K562 (cell line): ENCODE results near the gene OTULIN. TPM values are rescaled to one million over a fixed set of nuclear protein-coding genes. Genes with fewer than 3 reads are reported as not detected.
A peak's percentile ranks its signal among the peaks of the same experiment; 100 is the strongest.

Experiments
- BDP1 ChIP-seq: IDR thresholded peaks from 3 replicates; pipeline ENCODE4 v1.6.1; 2011; ENCODE audit not compliant: insufficient read length, insufficient read depth
- CBFA2T3 ChIP-seq: fragments of 450-650 bp; IDR thresholded peaks from 2 replicates; pipeline ENCODE4 v1.6.1; 2017
- ESRRB ChIP-seq: fragments of 250-450 bp; sonication (Bioruptor Pico); IDR thresholded peaks from 2 replicates; pipeline ENCODE4 v1.5.0; 2020; ENCODE audit warnings: mild to moderate bottlenecking, moderate library complexity, borderline replicate concordance
- GTF2A2 ChIP-seq: IDR thresholded peaks from 2 replicates; pipeline ENCODE4 v1.6.1; 2016; ENCODE audit warnings: mild to moderate bottlenecking, missing genetic modification characterization, missing compliant biosample characterization
- HDAC6 ChIP-seq: IDR thresholded peaks from 2 replicates; pipeline ENCODE4 v1.6.1; 2012; ENCODE audit warnings: low read depth, mild to moderate bottlenecking, control low read depth, inconsistent platforms, low read length, moderate library complexity
- HNRNPL ChIP-seq: fragments of 200-400 bp; formaldehyde crosslinking; IDR thresholded peaks from 2 replicates; pipeline ENCODE4 v1.6.1; 2017; ENCODE audit warnings: low read depth, mild to moderate bottlenecking, low read length
- NFRKB ChIP-seq: fragments of 450-650 bp; IDR thresholded peaks from 2 replicates; pipeline ENCODE4 v1.6.1; 2016; ENCODE audit warnings: low read depth
- PTRF ChIP-seq: fragments of 450-650 bp; IDR thresholded peaks from 2 replicates; pipeline ENCODE4 v1.6.1; 2016; ENCODE audit warnings: mild to moderate bottlenecking, missing genetic modification characterization, missing compliant biosample characterization
- RBFOX2 ChIP-seq: fragments of 200-400 bp; formaldehyde crosslinking; IDR thresholded peaks from 2 replicates; pipeline ENCODE4 v1.6.1; 2017; ENCODE audit warnings: low read depth, mild to moderate bottlenecking, low read length, moderate library complexity
- SRSF1 ChIP-seq: fragments of 200-400 bp; formaldehyde crosslinking; IDR thresholded peaks from 2 replicates; pipeline ENCODE4 v1.6.1; 2017; ENCODE audit warnings: mild to moderate bottlenecking, low read depth, low read length, moderate library complexity
- STAG1 ChIP-seq: sonication (generic); formaldehyde crosslinking; IDR thresholded peaks from 2 replicates; pipeline ENCODE4 v1.5.0; 2020; ENCODE audit warnings: missing genetic modification reagents, borderline replicate concordance
- TCF7 ChIP-seq: sonication (generic); IDR thresholded peaks from 2 replicates; pipeline ENCODE4 v1.6.1; 2016; ENCODE audit warnings: antibody characterized with exemption, borderline replicate concordance
- TRIM24 ChIP-seq, 2 experiments: fragments of 450-650 bp; IDR thresholded peaks; 2 replicates each; pipeline ENCODE4 v1.6.1; 2016
- TRIM28 ChIP-seq: fragments of 450-650 bp; IDR thresholded peaks from 2 replicates; pipeline ENCODE4 v1.6.1; 2017
- ZNF133 ChIP-seq: fragments of 250-450 bp; sonication (Bioruptor Pico); IDR thresholded peaks from 2 replicates; pipeline ENCODE4 v1.4.0; 2020; ENCODE audit warnings: mild to moderate bottlenecking
- ZNF263 ChIP-seq: sonication (generic); formaldehyde crosslinking; IDR thresholded peaks from 2 replicates; pipeline ENCODE4 v1.8.0; 2022; ENCODE audit warnings: mild to moderate bottlenecking, missing genetic modification reagents, borderline replicate concordance
- ZNF551 ChIP-seq: fragments of 250-450 bp; sonication (Bioruptor Pico); IDR thresholded peaks from 2 replicates; pipeline ENCODE4 v1.5.0; 2021; ENCODE audit warnings: mild to moderate bottlenecking, moderate library complexity
- polyA plus RNA-seq, 8 experiments: library from polyadenylated mRNA; depleted of rRNA in 4 of 8; stranded (reverse) in 5 of 8; unstranded in 3 of 8; fragments of >200 nt; fragmentation: Nextera tagmentation in 2 of 8; fragmentation: Illumina TruSeq in 1 of 8; extraction: Ambion mirVana in 2 of 8; extraction: Trizol in 1 of 8; gene quantifications; 2 replicates each; pipeline versions ENCODE4 v1.2.1 to v1.2.3, GENCODE V29; 2011 to 2014; ENCODE audit warnings: inconsistent platforms in 1 of 8, missing spikeins in 1 of 8
- total RNA-seq, 7 experiments: library from RNA; depleted of rRNA in 6 of 7; stranded (reverse); fragments of >200 nt in 6 of 7; fragmentation: Illumina TruSeq in 2 of 7; extraction: Trizol in 2 of 7; gene quantifications; 2 replicates each; pipeline versions ENCODE4 v1.2.1 to v1.2.3, GENCODE V29; 2011 to 2021; ENCODE audit warnings: low replicate concordance in 1 of 7
- TF ChIP-seq, protein P1 (sequence below): fragments of 250-450 bp; sonication (Bioruptor Pico); IDR thresholded peaks from 2 replicates; pipeline ENCODE4 v1.8.0; 2022; ENCODE audit warnings: moderate library complexity, mild to moderate bottlenecking, inconsistent platforms
- TF ChIP-seq, protein P2 (sequence below): sonication (generic); formaldehyde crosslinking; IDR thresholded peaks from 2 replicates; pipeline ENCODE4 v1.8.0; 2022; ENCODE audit warnings: mild to moderate bottlenecking, missing genetic modification reagents
- TF ChIP-seq, protein P3 (sequence below): sonication (generic); formaldehyde crosslinking; IDR thresholded peaks from 2 replicates; pipeline ENCODE4 v1.8.0; 2022; ENCODE audit warnings: mild to moderate bottlenecking, low read depth, missing genetic modification reagents

Gene OTULIN
- total and polyA plus RNA-seq, 9 of the 15 experiments (the other 6 are each of a cell fraction or from before 2014, with no cell fraction given): 3.3 to 33.6 (median 20.1) TPM

DNA sequence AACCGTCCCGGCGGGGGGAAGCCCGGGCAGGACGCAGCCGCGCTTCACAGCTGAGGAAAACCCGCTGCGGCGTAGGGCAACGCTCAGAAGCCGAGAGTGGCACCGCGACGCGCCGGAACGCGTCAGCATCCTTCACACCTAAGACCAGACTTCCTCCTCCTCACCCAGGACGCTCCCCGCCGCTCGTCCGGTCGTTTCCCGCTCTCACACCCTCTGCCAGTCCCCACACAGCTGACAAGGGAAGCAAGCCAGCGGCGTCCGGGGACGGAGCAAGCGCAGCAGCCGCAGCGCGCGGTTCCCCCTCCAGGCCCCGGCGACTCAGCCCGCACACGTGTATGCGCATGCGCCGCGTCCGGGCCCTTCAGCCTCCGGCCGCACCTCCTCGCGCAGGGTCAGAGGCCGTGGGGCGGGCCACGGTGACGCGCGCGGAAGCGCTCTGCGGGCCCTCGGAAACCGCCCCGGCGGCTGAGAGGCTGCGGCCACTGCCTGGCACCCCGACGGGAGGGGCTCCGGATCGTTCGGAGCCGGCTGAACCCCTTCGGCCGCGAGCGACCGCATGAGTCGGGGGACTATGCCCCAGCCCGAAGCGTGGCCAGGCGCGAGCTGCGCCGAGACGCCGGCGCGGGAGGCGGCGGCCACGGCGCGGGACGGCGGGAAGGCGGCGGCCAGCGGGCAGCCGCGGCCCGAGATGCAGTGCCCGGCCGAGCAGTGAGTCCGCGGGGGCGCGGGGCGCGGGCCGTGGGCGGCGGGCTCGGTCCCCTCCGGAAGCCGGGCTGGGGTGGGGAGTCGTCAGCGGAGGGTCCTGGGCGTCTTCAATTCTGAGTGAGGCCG, at the start of gene OTULIN (continued):
- TF ChIP-seq ZNF263 (CRISPR knock-in tag) (peak; percentile 53; the same call in 1 of the 2 replicates), ESRRB (CRISPR knock-in tag) (no peak), RBFOX2 (peak; percentile 94), PTRF (tag) (no peak), ZNF551 (CRISPR knock-in tag) (no peak), TRIM28 (0 out of 2 replicates have a peak, but pooled peaks have one; percentile 12), TRIM24 (IDR thresholded peaks at IDR 0.05) (peak in 1 of 2 experiments; percentile 32; a peak in 1 of 4 replicates), BDP1 (no peak), HDAC6 (no peak), GTF2A2 (no peak), HNRNPL (peak; percentile 53; the same call in 1 of the 2 replicates), SRSF1 (no peak), STAG1 (CRISPR knock-in tag) (no peak), CBFA2T3 (no peak), ZNF133 (CRISPR knock-in tag) (no peak), TCF7 (no peak; the same call in 1 of the 2 replicates), NFRKB (no peak)
- TF ChIP-seq, protein P1, sequence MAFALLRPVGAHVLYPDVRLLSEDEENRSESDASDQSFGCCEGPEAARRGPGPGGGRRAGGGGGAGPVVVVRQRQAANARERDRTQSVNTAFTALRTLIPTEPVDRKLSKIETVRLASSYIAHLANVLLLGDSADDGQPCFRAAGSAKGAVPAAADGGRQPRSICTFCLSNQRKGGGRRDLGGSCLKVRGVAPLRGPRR (CRISPR knock-in tag): no peak
- TF ChIP-seq, protein P2, sequence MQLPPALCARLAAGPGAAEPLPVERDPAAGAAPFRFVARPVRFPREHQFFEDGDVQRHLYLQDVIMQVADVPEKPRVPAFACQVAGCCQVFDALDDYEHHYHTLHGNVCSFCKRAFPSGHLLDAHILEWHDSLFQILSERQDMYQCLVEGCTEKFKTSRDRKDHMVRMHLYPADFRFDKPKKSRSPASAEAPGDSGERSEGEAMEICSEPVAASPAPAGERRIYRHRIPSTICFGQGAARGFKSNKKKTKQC: peak; percentile 90
- TF ChIP-seq, protein P3, sequence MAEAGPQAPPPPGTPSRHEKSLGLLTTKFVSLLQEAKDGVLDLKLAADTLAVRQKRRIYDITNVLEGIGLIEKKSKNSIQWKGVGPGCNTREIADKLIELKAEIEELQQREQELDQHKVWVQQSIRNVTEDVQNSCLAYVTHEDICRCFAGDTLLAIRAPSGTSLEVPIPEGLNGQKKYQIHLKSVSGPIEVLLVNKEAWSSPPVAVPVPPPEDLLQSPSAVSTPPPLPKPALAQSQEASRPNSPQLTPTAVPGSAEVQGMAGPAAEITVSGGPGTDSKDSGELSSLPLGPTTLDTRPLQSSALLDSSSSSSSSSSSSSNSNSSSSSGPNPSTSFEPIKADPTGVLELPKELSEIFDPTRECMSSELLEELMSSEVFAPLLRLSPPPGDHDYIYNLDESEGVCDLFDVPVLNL: peak; percentile 64; the same call in 1 of the 2 replicates
